Neutrophil (primary cell): ENCODE results near the gene ADAMTS17.

ENCODE experiments used
- H3K27ac ChIP-seq: fragments of 200-600 bp; sonication (generic); 2 replicates; pipeline ENCODE4 v1.5.1; 2016; ENCODE audit warnings: mild to moderate bottlenecking, moderate library complexity
- H3K27me3 ChIP-seq: fragments of 200-600 bp; sonication (generic); 2 replicates; pipeline ENCODE4 v1.6.0; 2016; ENCODE audit warnings: mild to moderate bottlenecking
- H3K36me3 ChIP-seq: fragments of 200-600 bp; sonication (generic); 2 replicates; pipeline ENCODE4 v1.5.1; 2017
- H3K4me1 ChIP-seq, 2 experiments: fragments of 200-600 bp in 1 of 2; sonication (generic) in 1 of 2; 1 replicate in 1 of 2; 2 replicates in 1 of 2; pipeline versions ENCODE4 v1.5.1 to v1.6.1; 2013 to 2016; ENCODE audit warnings: low read depth in 1 of 2, low read length in 1 of 2, mild to moderate bottlenecking in 1 of 2, moderate library complexity in 1 of 2; ENCODE audit not compliant: control insufficient read depth in 1 of 2, insufficient read depth in 1 of 2
- H3K4me3 ChIP-seq, 2 experiments: fragments of 200-600 bp in 1 of 2; sonication (generic) in 1 of 2; 1 replicate in 1 of 2; 2 replicates in 1 of 2; pipeline ENCODE4 v1.5.1; 2013 to 2016; ENCODE audit warnings: low read depth in 1 of 2, low read length in 1 of 2, mild to moderate bottlenecking in 1 of 2, moderate library complexity in 1 of 2
- H3K9me3 ChIP-seq: fragments of 200-600 bp; sonication (generic); 2 replicates; pipeline ENCODE4 v1.5.1; 2016
- TF ChIP-seq, protein P1 (sequence below): fragments of 200-600 bp; sonication (generic); IDR thresholded peaks from 2 replicates; pipeline ENCODE4 v1.5.1; 2016; ENCODE audit warnings: antibody characterized with exemption

ADAMTS17 gene

DNA sequence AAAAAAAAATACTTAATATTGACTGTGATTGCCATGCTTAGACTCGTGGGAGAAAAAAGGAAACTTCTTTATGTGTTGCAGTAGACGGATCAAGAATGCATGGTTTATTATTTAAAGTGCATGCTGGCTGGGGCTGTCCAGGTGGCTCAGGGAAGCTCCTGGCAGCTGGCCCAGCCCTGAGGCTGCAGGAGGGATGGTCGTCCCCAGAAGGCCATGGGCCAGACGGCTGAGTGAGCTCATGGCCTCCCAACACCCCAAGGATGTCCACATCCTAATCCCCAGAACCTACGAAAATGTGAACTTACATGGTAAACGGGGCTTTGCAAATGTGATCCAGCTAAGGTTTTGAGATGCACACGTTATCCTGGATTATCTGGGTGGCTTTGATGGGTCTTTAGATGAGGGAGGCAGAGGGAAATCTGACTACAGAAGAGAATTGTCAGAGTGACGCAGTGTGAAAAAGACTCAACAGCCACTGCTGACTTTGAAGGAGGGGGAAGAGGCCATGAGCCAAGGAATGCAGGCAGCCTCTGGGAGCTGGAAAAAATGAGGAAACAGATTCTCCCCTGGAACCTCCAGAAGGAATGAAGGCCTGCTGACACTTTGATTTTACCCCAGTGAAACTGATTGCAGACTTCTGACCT, 29.8 kb downstream of the ADAMTS17 start:
- no peak overlapping the region for H3K27ac ChIP-seq
- H3K4me1 ChIP-seq: no peaks in the 10 kb centered on the region
- H3K9me3 ChIP-seq: no peaks in the 10 kb centered on the region
- no peaks in the 10 kb centered on the region for H3K36me3 ChIP-seq
- H3K4me3 ChIP-seq: no peak overlapping the region
- TF ChIP-seq, protein P1, sequence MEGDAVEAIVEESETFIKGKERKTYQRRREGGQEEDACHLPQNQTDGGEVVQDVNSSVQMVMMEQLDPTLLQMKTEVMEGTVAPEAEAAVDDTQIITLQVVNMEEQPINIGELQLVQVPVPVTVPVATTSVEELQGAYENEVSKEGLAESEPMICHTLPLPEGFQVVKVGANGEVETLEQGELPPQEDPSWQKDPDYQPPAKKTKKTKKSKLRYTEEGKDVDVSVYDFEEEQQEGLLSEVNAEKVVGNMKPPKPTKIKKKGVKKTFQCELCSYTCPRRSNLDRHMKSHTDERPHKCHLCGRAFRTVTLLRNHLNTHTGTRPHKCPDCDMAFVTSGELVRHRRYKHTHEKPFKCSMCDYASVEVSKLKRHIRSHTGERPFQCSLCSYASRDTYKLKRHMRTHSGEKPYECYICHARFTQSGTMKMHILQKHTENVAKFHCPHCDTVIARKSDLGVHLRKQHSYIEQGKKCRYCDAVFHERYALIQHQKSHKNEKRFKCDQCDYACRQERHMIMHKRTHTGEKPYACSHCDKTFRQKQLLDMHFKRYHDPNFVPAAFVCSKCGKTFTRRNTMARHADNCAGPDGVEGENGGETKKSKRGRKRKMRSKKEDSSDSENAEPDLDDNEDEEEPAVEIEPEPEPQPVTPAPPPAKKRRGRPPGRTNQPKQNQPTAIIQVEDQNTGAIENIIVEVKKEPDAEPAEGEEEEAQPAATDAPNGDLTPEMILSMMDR: no peak
- peaks cover 19% of the 10 kb centered on the region for H3K27me3 ChIP-seq

DNA sequence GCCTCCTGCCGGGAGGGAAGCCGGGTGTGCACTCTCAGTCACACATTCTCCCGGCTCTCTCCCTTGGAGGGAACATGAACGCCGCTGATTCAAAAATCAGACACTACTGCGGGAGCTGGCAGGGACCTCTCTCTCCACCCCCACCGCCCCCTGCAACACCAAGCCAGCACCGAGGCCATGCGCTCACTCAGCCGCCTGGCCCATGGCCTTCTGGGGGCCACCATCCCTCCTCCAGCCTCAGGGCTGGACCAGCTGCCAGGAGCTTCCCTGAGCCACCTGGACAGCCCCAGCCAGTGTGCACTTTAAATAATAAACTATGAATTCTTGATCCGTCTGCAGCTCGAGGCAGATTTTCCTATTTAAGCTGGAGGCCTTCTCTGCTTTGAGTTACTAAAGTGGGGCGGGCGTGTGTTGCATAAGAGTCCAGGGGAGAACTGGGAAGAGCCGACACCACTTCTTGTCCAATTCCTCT, 30.6 kb downstream of the ADAMTS17 start:
- Histone ChIP-seq H3K9me3 (no peaks in the 10 kb centered on the region), H3K4me3 (no peak overlapping the region), H3K4me1 (no peaks in the 10 kb centered on the region), H3K27me3 (peaks cover 19% of the 10 kb centered on the region), H3K36me3 (no peaks in the 10 kb centered on the region), H3K27ac (no peak overlapping the region)
- TF ChIP-seq, protein P1: no peak

DNA sequence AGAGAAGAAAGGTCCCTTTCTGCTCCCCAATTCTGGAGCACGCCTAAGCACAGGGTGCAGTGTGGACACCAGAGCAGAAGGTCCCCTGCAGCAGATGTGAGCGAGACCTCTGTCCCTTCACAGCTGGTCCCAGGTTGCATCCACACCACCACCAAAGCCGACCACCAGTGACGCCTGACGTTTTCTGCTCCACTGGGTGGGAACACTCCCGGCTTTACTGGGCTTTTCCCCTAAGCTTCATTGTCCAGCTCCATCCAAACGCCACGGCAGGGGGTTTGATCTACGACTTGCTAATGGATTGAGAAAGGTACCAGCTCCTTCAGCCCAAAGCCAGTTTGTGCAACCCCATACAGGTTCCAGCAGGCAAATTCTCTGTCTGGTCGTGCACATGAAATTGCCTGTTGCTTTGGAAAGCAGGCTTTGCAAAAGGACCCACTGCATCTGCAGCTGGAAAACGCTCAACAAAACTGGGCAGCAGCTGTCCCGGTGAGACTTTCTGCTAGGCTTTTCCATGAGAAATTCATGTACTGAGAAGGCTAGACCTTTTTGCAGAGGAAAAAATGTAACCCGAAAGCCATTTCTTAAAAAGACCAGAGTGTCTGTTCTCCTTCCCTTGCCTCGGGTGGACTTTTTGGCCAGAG, 31.1 kb downstream of the ADAMTS17 start:
- H3K27ac ChIP-seq: no peak overlapping the region
- no peak overlapping the region for H3K4me3 ChIP-seq
- no peaks in the 10 kb centered on the region for H3K36me3 ChIP-seq
- no peaks in the 10 kb centered on the region for H3K9me3 ChIP-seq
- TF ChIP-seq, protein P1: no peak
- H3K4me1 ChIP-seq: no peaks in the 10 kb centered on the region
- H3K27me3 ChIP-seq: peaks cover 19% of the 10 kb centered on the region

DNA sequence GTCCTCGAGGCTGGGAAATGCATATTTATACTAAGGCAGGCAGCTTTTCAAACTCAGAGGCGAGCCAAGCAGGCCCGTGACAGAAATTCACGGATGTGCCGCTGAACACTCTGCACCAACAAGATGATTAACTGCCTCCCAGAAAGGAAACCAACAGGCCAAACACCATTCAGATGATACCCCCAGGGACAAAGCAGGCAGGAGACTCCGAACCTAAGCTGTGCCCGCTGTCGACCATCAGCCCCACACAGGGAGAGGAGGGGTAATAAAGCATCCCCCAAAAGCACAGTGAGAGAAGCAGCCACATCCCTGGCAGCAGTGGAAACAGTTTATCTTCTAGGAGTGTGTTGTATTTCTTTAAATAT, 31.8 kb downstream of the ADAMTS17 start:
- peaks cover 19% of the 10 kb centered on the region for H3K27me3 ChIP-seq
- H3K4me1 ChIP-seq: no peaks in the 10 kb centered on the region
- no peak overlapping the region for H3K27ac ChIP-seq
- no peaks in the 10 kb centered on the region for H3K36me3 ChIP-seq
- TF ChIP-seq, protein P1: no peak
- no peak overlapping the region for H3K4me3 ChIP-seq
- no peaks in the 10 kb centered on the region for H3K9me3 ChIP-seq

DNA sequence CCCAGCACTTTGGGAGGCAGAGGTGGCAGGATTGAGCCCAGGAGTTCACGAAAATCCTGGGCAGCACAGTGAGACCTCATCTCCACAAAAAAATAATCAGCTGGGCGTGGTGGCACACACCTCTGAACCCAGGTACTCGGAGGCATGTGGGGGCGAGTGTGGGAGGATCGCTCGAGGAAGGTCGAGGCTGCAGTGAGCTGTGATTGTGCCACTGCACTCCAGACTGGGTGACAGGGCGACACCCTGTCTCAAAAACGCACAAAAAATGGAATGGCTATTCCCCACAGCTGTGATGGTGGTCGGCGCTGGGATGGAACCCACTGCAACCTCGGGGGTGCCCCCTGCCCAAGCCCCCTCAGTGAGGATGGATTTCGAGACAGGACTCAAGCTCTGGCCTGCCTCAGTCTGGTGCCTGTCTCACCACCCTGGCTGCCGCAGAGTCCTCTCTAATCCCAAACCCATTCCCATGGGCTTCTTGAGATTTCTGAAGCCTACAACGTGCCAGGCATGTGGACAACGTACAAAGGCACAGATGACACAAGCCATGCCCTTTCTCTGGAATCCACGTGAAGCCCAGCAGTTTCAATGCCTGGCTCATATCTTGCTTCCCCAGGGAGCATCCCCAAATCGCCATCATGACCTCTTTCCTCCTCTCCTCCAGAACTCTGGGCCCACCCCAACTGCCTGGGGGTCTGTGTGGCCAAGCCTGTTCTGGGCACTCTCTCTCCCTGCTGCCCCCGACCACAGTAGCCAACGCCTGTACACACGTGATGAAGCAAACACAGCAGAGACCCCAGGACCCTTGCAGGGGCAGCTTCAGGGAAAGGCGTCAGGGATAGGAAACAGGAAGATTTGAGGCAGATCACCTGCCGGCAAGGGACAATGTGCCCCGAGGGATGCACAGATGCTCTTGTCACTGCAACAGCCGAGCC, 32.4 kb downstream of the ADAMTS17 start:
- TF ChIP-seq, protein P1: no peak
- Histone ChIP-seq H3K4me3 (no peak overlapping the region), H3K4me1 (no peaks in the 10 kb centered on the region), H3K27ac (no peak overlapping the region), H3K36me3 (no peaks in the 10 kb centered on the region), H3K9me3 (no peaks in the 10 kb centered on the region), H3K27me3 (peaks cover 19% of the 10 kb centered on the region)
